Measurements from ENCODE around the gene POR. TPM values are rescaled to one million over a fixed set of nuclear protein-coding genes. Genes with fewer than 3 reads are reported as not detected.
A peak's percentile ranks its signal among the peaks of the same experiment; 100 is the strongest.

The POR gene
- total and polyA plus RNA-seq, 2 of the 13 experiments (the other 11 are each of a cell fraction or from before 2014, with no cell fraction given): 145 to 266 TPM

GRCh38 chr7:75995052-75995471 lies 80.1 kb downstream of the POR start:
- H3K79me2 ChIP-seq (ENCODE audit: insufficient read depth, low read length): peaks cover 2% of the 10 kb centered on the region
- H3K4me3 ChIP-seq (replicated peaks in 1 of 3; ENCODE audit: insufficient read depth in 1 of 3, low read depth in 2 of 3, low read length in 3 of 3): peak overlapping the region; percentile 34 to 98 (median 53); a peak in 5 of 6 replicates
- DNase-seq (ENCODE audit: low spot score) (no peak), FAIRE-seq (no peak), ATAC-seq (no peak; the same call in 2 of the 3 replicates)
- no peaks in the 10 kb centered on the region for H3K27me3 ChIP-seq (ENCODE audit: control insufficient read depth in 1 of 2, insufficient read depth in 2 of 2, low read length in 2 of 2)
- in situ Hi-C loops (cut with HindIII; ENCODE audit: extremely low pct_ligation_motif_present, low pct_unique_long_range_greater_than_20kb) (no loop called here), intact Hi-C loops (cut with micrococcal nuclease; ENCODE audit: unreplicated experiment) (no loop called here)
- TSS peak; percentile 78 for BruUV-seq (replicated peaks)
- H4K20me1 ChIP-seq (ENCODE audit: insufficient read depth, low read length): no peaks in the 10 kb centered on the region
- no peak overlapping the region for H2AFZ ChIP-seq (ENCODE audit: low read length)
- ChIA-PET CTCF (ENCODE audit: low intra/inter-chr PET ratio, low total read pairs) (no interaction called here), POLR2A (interaction anchor here (0.8 to 2.9 kb wide), 6 partner anchors 12 to 88 kb away, joined by 3 to 26 read pairs (median 4); partner anchors contain the start of genes MDH2, POR and STYXL1)
- peaks cover 0 to 11% of the 10 kb centered on the region in 2 experiments; a peak in 2 of 5 replicates for H3K36me3 ChIP-seq (replicated peaks in 1 of 2; ENCODE audit: control insufficient read depth in 1 of 2, insufficient read depth in 2 of 2, low read length in 2 of 2)
- H3K9me3 ChIP-seq (ENCODE audit: low read length): no peaks in the 10 kb centered on the region
- TF ChIP-seq ZNF737 (CRISPR knock-in tag; IDR thresholded peaks at IDR 0.05; ENCODE audit: borderline replicate concordance): peak; percentile 78; the same call in 1 of the 2 replicates
- 0 out of 2 replicates have a peak, but pooled peaks have one; percentile 2 for TF ChIP-seq ZNF143 (CRISPR knock-in tag; IDR thresholded peaks at IDR 0.05)
- 0 out of 2 replicates have a peak, but pooled peaks have one; percentile 4 for TF ChIP-seq HNF1B (CRISPR knock-in tag; IDR thresholded peaks at IDR 0.05)
- no peak for TF ChIP-seq ZNF574 (CRISPR knock-in tag; IDR thresholded peaks at IDR 0.05)
- 0 out of 2 replicates have a peak, but pooled peaks have one; percentile 2 for TF ChIP-seq ZHX1 (CRISPR knock-in tag; IDR thresholded peaks at IDR 0.05; ENCODE audit: low read depth)
- peak overlapping the region; percentile 72 for H3K9ac ChIP-seq (ENCODE audit: insufficient read depth, low read depth, low read length)
- peak overlapping the region; percentile 97 for H3K27ac ChIP-seq (ENCODE audit: extremely low read length, insufficient read depth, low read length)
- H3K4me1 ChIP-seq (ENCODE audit: insufficient read depth, low read length): peaks cover 28% of the 10 kb centered on the region
- WGBS (ENCODE audit: low lambda C conversion rate): 63% methylated on average over 11 of the region's 11 CpGs
- H3K4me2 ChIP-seq (ENCODE audit: low read depth, low read length): peak overlapping the region; percentile 84
